Lower lobe of right lung (tissue), 2 donors: Measurements from ENCODE around the gene NINJ2. TPM values are rescaled to one million over a fixed set of nuclear protein-coding genes. Genes with fewer than 3 reads are reported as not detected.
A peak's percentile ranks its signal among the peaks of the same experiment; 100 is the strongest.

Source experiments
- ATAC-seq, 2 donors: fragments of 200-7000 bp; cut with Tn5 transposase; one replicate each; pipeline ENCODE4 v1.9.1; 2020 to 2022; ENCODE audit warnings: mild to moderate bottlenecking in 2 of 2, moderate library complexity in 2 of 2
- DNase-seq: peaks from one replicate; pipeline ENCODE4 v3.0.0-alpha.2; 2020
- H3K27ac ChIP-seq: fragments of 200-600 bp; one replicate; pipeline ENCODE4 v1.8.0; 2022
- H3K27me3 ChIP-seq: fragments of 200-600 bp; one replicate; pipeline ENCODE4 v1.8.0; 2022; ENCODE audit warnings: low read depth
- H3K36me3 ChIP-seq: fragments of 200-600 bp; one replicate; pipeline ENCODE4 v1.8.0; 2022; ENCODE audit warnings: mild to moderate bottlenecking
- H3K4me1 ChIP-seq: fragments of 200-600 bp; one replicate; pipeline ENCODE4 v1.8.0; 2022
- H3K4me3 ChIP-seq: fragments of 200-600 bp; one replicate; pipeline ENCODE4 v1.8.0; 2022; ENCODE audit warnings: mild to moderate bottlenecking
- H3K9me3 ChIP-seq: fragments of 200-600 bp; one replicate; pipeline ENCODE4 v1.8.0; 2022
- intact Hi-C: fragments of 100-400 bp; cut with DNase I; formaldehyde crosslinking; loops from one replicate; pipeline ENCODE4 v1.11.0; 2022
- total RNA-seq: library from RNA; stranded (reverse); fragmentation: NEBNext Ultra II Directional; extraction: Animal tissue kit (Norgen Biotek cat#: 25700); gene quantifications from one replicate; pipeline ENCODE4 v1.2.1, GENCODE V29; 2021
- TF ChIP-seq, protein P1 (sequence below): fragments of 200-600 bp; IDR thresholded peaks from one replicate; pipeline ENCODE4 v1.8.0; 2022; ENCODE audit warnings: antibody characterized with exemption, mild to moderate bottlenecking
- donor health status: DM: no; HTN: yes; CAD: no; lungs with severe emphysema.

Gene NINJ2
- total RNA-seq, 1 donor from 2014 or later: 18.1 TPM

DNA sequence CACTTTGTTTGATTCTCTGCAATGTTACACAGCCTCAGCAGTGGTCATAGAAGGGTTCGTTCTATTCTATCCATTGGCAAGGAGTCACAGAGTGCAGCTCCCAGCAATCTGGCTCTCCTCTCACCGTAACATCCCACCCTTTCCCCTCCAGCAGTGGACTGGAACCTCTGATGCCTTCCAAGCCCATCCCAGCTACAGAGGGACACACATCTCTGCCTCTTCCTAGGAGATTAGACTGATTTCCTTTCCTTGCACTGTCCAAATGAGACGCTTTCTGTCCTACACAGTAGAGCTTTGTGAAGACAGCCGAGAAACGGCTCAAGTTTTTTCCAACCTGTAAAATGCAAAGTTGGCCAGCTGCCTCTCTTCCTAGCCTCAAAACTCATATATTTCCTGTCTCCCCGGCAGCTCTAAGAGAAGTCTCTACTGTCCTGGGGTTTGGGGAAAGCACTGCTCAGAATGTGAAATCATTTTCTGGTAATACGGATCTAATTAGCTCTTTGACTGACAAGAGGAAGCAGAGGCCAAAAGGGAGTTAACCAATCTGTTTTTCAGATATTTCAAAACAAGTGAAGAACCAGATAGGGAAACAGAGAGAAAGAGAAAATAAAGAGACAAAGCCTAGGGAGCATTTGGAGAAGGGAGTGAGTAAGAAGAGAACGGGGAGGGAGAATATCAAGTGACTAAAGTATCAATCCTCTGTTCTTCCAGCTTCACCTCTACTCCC lies 516 bp downstream of the NINJ2 start:
- ATAC-seq (peak; percentile 41 to 42), DNase-seq (no peak)
- Histone ChIP-seq H3K4me3 (peak overlapping the region; percentile 14), H3K36me3 (no peaks in the 10 kb centered on the region), H3K27me3 (no peaks in the 10 kb centered on the region), H3K4me1 (peaks cover 20% of the 10 kb centered on the region), H3K9me3 (no peaks in the 10 kb centered on the region), H3K27ac (no peak overlapping the region)
- TF ChIP-seq, protein P1, sequence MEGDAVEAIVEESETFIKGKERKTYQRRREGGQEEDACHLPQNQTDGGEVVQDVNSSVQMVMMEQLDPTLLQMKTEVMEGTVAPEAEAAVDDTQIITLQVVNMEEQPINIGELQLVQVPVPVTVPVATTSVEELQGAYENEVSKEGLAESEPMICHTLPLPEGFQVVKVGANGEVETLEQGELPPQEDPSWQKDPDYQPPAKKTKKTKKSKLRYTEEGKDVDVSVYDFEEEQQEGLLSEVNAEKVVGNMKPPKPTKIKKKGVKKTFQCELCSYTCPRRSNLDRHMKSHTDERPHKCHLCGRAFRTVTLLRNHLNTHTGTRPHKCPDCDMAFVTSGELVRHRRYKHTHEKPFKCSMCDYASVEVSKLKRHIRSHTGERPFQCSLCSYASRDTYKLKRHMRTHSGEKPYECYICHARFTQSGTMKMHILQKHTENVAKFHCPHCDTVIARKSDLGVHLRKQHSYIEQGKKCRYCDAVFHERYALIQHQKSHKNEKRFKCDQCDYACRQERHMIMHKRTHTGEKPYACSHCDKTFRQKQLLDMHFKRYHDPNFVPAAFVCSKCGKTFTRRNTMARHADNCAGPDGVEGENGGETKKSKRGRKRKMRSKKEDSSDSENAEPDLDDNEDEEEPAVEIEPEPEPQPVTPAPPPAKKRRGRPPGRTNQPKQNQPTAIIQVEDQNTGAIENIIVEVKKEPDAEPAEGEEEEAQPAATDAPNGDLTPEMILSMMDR: no peak
- intact Hi-C loops: no loop called here

DNA sequence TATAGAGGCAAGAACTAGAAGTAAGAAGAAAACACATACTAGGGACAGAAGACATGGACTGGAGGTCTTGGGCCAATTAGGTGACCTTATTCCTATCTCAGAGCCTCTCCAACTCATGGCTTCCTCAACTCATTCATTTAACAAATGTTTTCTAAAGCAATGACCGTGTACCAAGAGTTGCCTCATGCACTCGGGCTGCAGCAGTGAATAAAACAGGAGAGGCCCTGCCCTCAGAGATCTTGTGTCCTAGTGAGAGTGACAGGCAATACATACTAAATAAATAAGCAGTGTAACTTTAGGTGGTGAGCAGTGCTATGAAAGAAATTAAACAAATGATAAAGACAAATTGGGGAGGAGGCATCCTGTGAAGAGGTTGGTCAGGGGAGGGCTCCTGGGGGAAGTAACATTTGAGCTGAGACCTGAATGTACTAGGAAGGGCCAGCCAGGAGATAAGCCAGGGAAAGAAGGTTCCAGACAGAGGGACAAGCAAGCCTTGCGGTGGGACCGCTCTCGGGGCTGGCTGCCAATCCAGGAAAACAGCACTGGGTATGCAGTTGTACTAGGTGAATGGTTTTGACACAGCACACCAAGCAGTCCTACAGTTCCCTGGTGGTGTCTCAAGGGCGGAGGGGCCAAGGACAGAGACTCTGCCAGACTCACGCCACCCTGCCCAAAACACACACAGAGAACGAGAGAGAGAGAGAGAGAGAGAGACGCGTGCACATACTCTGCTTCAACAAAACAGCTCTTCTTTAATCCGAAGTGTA lies 1.3 kb downstream of the NINJ2 start:
- TF ChIP-seq, protein P1: no peak
- intact Hi-C loops: no loop called here
- no peak for ATAC-seq
- Histone ChIP-seq H3K36me3 (no peaks in the 10 kb centered on the region), H3K4me3 (no peak overlapping the region), H3K27me3 (no peaks in the 10 kb centered on the region), H3K4me1 (peaks cover 15% of the 10 kb centered on the region), H3K9me3 (no peaks in the 10 kb centered on the region), H3K27ac (no peak overlapping the region)
- no peak for DNase-seq

DNA sequence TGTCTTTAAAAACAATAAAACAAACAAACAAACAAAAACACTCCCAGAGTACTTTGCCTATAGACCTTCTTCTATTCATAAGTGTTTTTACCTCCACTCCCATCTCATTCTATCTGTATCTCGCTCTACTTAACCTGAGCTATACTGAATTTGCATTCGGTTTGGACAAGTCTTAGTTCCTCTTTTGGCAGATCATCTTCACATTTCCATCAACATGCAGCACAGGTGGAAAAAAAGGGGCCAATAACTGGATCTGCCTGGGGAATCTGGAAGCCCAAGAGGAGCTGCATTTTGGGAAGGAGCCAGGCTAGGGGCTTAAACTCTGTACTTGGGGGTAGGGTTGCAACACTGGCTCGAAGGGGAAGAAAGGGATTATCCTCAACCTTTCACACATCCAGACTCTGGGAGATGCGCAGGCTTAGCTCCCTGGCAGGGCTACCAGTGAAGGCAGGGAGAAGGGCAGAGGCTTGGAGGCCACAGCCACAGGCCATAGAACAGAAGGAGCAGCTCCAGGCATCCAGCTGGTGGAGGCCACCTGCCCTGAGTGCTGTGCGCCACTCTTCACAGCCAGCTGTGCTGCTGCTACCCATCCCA lies 4.1 kb downstream of the NINJ2 start:
- DNase-seq: no peak
- Histone ChIP-seq H3K4me3 (no peak overlapping the region), H3K27me3 (no peaks in the 10 kb centered on the region), H3K9me3 (no peaks in the 10 kb centered on the region), H3K27ac (no peak overlapping the region), H3K36me3 (no peaks in the 10 kb centered on the region), H3K4me1 (peaks cover 15% of the 10 kb centered on the region)
- TF ChIP-seq, protein P1: no peak
- intact Hi-C loops: no loop called here
- ATAC-seq: no peak

DNA sequence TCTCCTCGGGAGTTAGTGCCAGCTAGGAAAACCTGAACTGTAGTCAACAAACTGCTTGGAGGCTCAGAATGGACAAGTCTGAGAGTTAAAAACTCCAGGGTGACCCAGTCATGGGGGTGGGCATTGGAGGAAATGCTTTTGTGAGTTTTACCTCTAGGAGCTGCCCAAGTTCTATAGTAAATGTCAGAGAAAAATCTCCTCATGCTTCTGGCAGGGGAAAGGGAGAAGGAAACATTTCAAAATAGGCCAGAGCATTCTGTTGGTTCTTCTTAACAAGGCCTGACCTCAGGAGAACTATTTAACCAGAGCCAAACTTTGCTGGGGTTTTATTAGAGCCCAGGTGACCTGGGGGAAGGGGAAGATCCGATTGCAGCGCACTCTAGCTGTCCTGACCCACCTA lies 12.3 kb downstream of the NINJ2 start:
- no peak for ATAC-seq
- H3K27ac ChIP-seq: no peak overlapping the region

More for the DNA sequence above, 12.3 kb downstream of the NINJ2 start:
- Histone ChIP-seq H3K9me3 (no peaks in the 10 kb centered on the region), H3K36me3 (no peaks in the 10 kb centered on the region), H3K27me3 (no peaks in the 10 kb centered on the region), H3K4me1 (peaks cover 15% of the 10 kb centered on the region), H3K4me3 (no peak overlapping the region)
- intact Hi-C loops: no loop called here
- TF ChIP-seq, protein P1: no peak
- no peak for DNase-seq
